NCI-H460 (cell line): ENCODE data around the gene SNTG2. TPM values are rescaled to one million over a fixed set of nuclear protein-coding genes. Genes with fewer than 3 reads are reported as not detected.
"Not testable (repeated sequence)": the region's sequence is repeated elsewhere in the genome, so short reads cannot be mapped to it uniquely, and the experiment has no call there.

Experiments used
- DNase-seq: peaks from one replicate; pipeline ENCODE4 v3.0.0-alpha.2; 2016; ENCODE audit warnings: low read depth; ENCODE audit errors: extremely low read depth
- total RNA-seq: library from RNA; depleted of rRNA; stranded (reverse); fragments of >200 nt; shearing (Covaris generic); gene quantifications from 2 replicates; pipeline ENCODE4 v1.2.3, GENCODE V29; 2014

The SNTG2 gene
- total RNA-seq, 1 experiment from 2014 or later, result not detected

- no peak for DNase-seq
Measured at GRCh38 chr2:1081451-1082225, 131.0 kb downstream of the SNTG2 start.

- no peak for DNase-seq
Measured at GRCh38 chr2:1082456-1083205, 132.0 kb downstream of the SNTG2 start.

GRCh38 chr2:1088192-1088860 lies 137.7 kb downstream of the SNTG2 start:
- DNase-seq, result no peak

GRCh38 chr2:1088940-1089339 lies 138.3 kb downstream of the SNTG2 start:
- no peak for DNase-seq

- DNase-seq, result no peak
Measured at GRCh38 chr2:1091895-1092585, 141.4 kb downstream of the SNTG2 start.

GRCh38 chr2:1093668-1094067 lies 143.0 kb downstream of the SNTG2 start:
- not testable (repeated sequence) for DNase-seq

- DNase-seq, result no peak
Measured at GRCh38 chr2:1097101-1097500, 146.5 kb downstream of the SNTG2 start.

- no peak for DNase-seq
Measured at GRCh38 chr2:1099418-1099817, 148.8 kb downstream of the SNTG2 start.

- no peak for DNase-seq
Measured at GRCh38 chr2:1101011-1101782, 150.5 kb downstream of the SNTG2 start.

- no peak for DNase-seq
Measured at GRCh38 chr2:1101982-1102590, 151.4 kb downstream of the SNTG2 start.

GRCh38 chr2:1104364-1104763 lies 153.7 kb downstream of the SNTG2 start:
- DNase-seq, result no peak

- DNase-seq, result not testable (repeated sequence)
Measured at GRCh38 chr2:1106344-1106743, 155.7 kb downstream of the SNTG2 start.

- no peak for DNase-seq
Measured at GRCh38 chr2:1115843-1116539, 165.3 kb downstream of the SNTG2 start.

GRCh38 chr2:1117569-1117968 lies 166.9 kb downstream of the SNTG2 start:
- no peak for DNase-seq

GRCh38 chr2:1125217-1125616 lies 174.6 kb downstream of the SNTG2 start:
- no peak for DNase-seq

GRCh38 chr2:1125633-1126370 lies 175.2 kb downstream of the SNTG2 start:
- DNase-seq, result no peak

GRCh38 chr2:1129982-1130381 lies 179.3 kb downstream of the SNTG2 start:
- no peak for DNase-seq

GRCh38 chr2:1130922-1131321 lies 180.3 kb downstream of the SNTG2 start:
- DNase-seq, result no peak
